ENCODE measurements around the gene IARS2. TPM values are rescaled to one million over a fixed set of nuclear protein-coding genes. Genes with fewer than 3 reads are reported as not detected.
"Not testable (repeated sequence)": the region's sequence is repeated elsewhere in the genome, so short reads cannot be mapped to it uniquely, and the experiment has no call there.

The IARS2 gene
- total RNA-seq, 1 donor from 2014 or later: 99.6 TPM

DNA sequence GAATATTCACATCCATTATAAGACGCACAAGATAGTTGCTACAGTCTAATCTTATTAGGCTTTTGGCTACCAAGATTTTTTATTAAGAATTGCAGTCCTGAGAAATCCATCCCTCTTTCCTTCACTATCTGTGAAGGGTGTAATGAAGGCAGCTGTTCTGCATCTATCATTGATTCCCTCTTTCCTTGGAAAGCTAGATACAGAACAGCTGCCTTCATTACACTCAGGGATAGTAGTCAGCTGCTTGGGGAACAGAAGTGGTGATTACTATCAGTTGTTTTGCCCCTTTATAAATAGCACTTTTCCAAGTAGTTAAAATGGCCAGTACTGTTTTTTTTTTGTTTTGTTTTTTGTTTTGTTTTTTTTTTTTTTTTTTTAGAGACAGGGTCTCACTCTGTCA, 70.2 kb downstream of the IARS2 start:
- TF ChIP-seq, protein P1, sequence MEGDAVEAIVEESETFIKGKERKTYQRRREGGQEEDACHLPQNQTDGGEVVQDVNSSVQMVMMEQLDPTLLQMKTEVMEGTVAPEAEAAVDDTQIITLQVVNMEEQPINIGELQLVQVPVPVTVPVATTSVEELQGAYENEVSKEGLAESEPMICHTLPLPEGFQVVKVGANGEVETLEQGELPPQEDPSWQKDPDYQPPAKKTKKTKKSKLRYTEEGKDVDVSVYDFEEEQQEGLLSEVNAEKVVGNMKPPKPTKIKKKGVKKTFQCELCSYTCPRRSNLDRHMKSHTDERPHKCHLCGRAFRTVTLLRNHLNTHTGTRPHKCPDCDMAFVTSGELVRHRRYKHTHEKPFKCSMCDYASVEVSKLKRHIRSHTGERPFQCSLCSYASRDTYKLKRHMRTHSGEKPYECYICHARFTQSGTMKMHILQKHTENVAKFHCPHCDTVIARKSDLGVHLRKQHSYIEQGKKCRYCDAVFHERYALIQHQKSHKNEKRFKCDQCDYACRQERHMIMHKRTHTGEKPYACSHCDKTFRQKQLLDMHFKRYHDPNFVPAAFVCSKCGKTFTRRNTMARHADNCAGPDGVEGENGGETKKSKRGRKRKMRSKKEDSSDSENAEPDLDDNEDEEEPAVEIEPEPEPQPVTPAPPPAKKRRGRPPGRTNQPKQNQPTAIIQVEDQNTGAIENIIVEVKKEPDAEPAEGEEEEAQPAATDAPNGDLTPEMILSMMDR (conservative IDR thresholded peaks at IDR 0.05; ENCODE audit: low read depth, low read length): no peak
- no peak for DNase-seq (ENCODE audit: low read depth)
- no peak overlapping the region for H3K4me3 ChIP-seq (ENCODE audit: low read depth, low read length)

- H3K4me3 ChIP-seq (ENCODE audit: low read depth, low read length): no peak overlapping the region
- DNase-seq (ENCODE audit: low read depth): no peak
- TF ChIP-seq, protein P1 (conservative IDR thresholded peaks at IDR 0.05; ENCODE audit: low read depth, low read length): no peak
Observed at GRCh38 chr1:220164517-220164916, 70.6 kb downstream of the IARS2 start.

GRCh38 chr1:220166853-220167252, 72.9 kb downstream of the IARS2 start:
- TF ChIP-seq, protein P1 (conservative IDR thresholded peaks at IDR 0.05; ENCODE audit: low read depth, low read length): no peak
- no peak overlapping the region for H3K4me3 ChIP-seq (ENCODE audit: low read depth, low read length)
- no peak for DNase-seq (ENCODE audit: low read depth)

- not testable (repeated sequence) for H3K4me3 ChIP-seq (ENCODE audit: low read depth, low read length); DNase-seq (ENCODE audit: low read depth)
Observed at GRCh38 chr1:220169887-220170286, 76.0 kb downstream of the IARS2 start.

GRCh38 chr1:220170836-220171526, 77.0 kb downstream of the IARS2 start:
- TF ChIP-seq, protein P1 (conservative IDR thresholded peaks at IDR 0.05; ENCODE audit: low read depth, low read length): no peak
- DNase-seq (ENCODE audit: low read depth): no peak
- H3K4me3 ChIP-seq (ENCODE audit: low read depth, low read length): no peak overlapping the region

DNA sequence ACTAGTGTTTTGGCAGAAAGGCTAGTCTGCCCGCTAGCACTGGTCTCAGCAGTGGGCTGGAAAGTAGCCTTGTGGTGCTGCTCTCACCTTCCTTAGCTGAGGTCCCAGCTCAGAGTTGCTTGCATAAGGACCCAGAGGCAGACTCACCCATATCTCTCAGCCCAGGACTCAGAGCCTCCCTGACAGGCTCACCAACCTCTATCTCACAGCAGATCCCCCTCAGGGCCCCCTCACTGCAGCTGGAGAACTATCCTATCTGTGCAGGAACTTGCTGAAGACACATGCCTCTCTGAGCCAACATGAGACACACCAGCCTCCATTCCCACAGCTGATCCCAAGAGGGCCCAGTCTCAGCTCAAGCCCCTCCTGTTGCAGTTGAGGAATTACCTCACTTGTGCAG, 82.6 kb downstream of the IARS2 start:
- H3K4me3 ChIP-seq (ENCODE audit: low read depth, low read length): no peak overlapping the region
- TF ChIP-seq, protein P1 (conservative IDR thresholded peaks at IDR 0.05; ENCODE audit: low read depth, low read length): no peak
- no peak for DNase-seq (ENCODE audit: low read depth)

DNA sequence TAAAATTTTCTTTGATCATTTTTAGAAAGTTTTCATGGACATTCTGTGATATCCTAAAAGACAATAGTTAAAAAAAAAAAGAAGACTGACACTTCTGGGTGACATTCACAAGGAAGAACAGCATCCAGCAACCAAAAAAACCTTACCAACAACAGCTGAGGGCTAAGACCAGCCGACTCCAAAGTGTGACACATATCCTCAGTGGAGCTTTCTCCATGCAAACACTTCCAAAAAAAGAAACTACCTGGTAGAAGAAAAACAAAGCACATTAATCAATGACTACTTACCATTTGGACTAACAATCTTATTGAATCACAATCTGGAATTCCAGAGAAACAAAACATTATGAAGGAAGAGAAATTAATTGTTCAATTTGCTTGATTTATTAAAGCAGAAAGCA, 88.2 kb downstream of the IARS2 start:
- DNase-seq (ENCODE audit: low read depth): no peak
- no peak overlapping the region for H3K4me3 ChIP-seq (ENCODE audit: low read depth, low read length)
- TF ChIP-seq, protein P1 (conservative IDR thresholded peaks at IDR 0.05; ENCODE audit: low read depth, low read length): no peak

All from epithelial cell of proximal tubule (primary cell).